HepG2 (cell line): ENCODE data around the gene GGNBP2. TPM values are rescaled to one million over a fixed set of nuclear protein-coding genes. Genes with fewer than 3 reads are reported as not detected.

Source experiments
- ARNT ChIP-seq: fragments of 450-650 bp; IDR thresholded peaks from 2 replicates; pipeline ENCODE4 v1.6.1; 2017
- ATF4 ChIP-seq, 2 experiments: fragments of 450-650 bp in 1 of 2; sonication (generic) in 1 of 2; formaldehyde crosslinking; IDR thresholded peaks; 2 replicates each; pipeline versions ENCODE4 v1.5.0 to v1.8.0; 2020 to 2022; ENCODE audit warnings: mild to moderate bottlenecking in 1 of 2, missing genetic modification reagents in 1 of 2
- CEBPZ ChIP-seq: IDR thresholded peaks from 2 replicates; pipeline ENCODE4 v1.6.1; 2012; ENCODE audit warnings: low read length, improper control_type of control experiment
- GMEB1 ChIP-seq: sonication (generic); formaldehyde crosslinking; IDR thresholded peaks from 2 replicates; pipeline ENCODE4 v1.5.1; 2020; ENCODE audit warnings: missing genetic modification reagents, mild to moderate bottlenecking, borderline replicate concordance
- KAT2B ChIP-seq: fragments of 150-350 bp; IDR thresholded peaks from 2 replicates; pipeline ENCODE4 v1.6.1; 2014; ENCODE audit warnings: low read depth, low read length, borderline replicate concordance
- KDM1A ChIP-seq: IDR thresholded peaks from 2 replicates; pipeline ENCODE4 v1.6.1; 2016; ENCODE audit warnings: missing compliant biosample characterization
- NRL ChIP-seq: sonication (generic); formaldehyde crosslinking; IDR thresholded peaks from 2 replicates; pipeline ENCODE4 v1.5.0; 2020; ENCODE audit warnings: missing genetic modification reagents, mild to moderate bottlenecking, moderate library complexity, borderline replicate concordance
- PHB2 ChIP-seq: fragments of 450-650 bp; IDR thresholded peaks from 2 replicates; pipeline ENCODE4 v1.6.1; 2018; ENCODE audit not compliant: partially characterized antibody
- SAFB2 ChIP-seq: sonication (generic); formaldehyde crosslinking; IDR thresholded peaks from 2 replicates; pipeline ENCODE4 v1.5.1; 2020; ENCODE audit warnings: missing genetic modification reagents, low read depth, mild to moderate bottlenecking, borderline replicate concordance
- SUZ12 ChIP-seq: fragments of 150-350 bp; IDR thresholded peaks from 2 replicates; pipeline ENCODE4 v1.6.1; 2014; ENCODE audit warnings: low read depth, low read length
- YY1 ChIP-seq: IDR thresholded peaks from 2 replicates; pipeline ENCODE4 v1.6.1; 2011; ENCODE audit warnings: low read length, low read depth, moderate library complexity, mild to moderate bottlenecking; ENCODE audit not compliant: insufficient read depth, insufficient replicate concordance
- ZNF160 ChIP-seq: sonication (generic); formaldehyde crosslinking; IDR thresholded peaks from 2 replicates; pipeline ENCODE4 v1.8.0; 2022; ENCODE audit warnings: mild to moderate bottlenecking, inconsistent platforms, missing genetic modification reagents
- ZNF234 ChIP-seq: sonication (generic); formaldehyde crosslinking; conservative IDR thresholded peaks from 2 replicates; pipeline ENCODE4 v1.5.1; 2020; ENCODE audit warnings: mild to moderate bottlenecking, missing genetic modification reagents
- ZNF558 ChIP-seq: sonication (generic); formaldehyde crosslinking; IDR thresholded peaks from 2 replicates; pipeline ENCODE4 v1.9.0; 2022; ENCODE audit warnings: mild to moderate bottlenecking, missing genetic modification reagents, borderline replicate concordance
- ZNF747 ChIP-seq: sonication (generic); formaldehyde crosslinking; IDR thresholded peaks from 2 replicates; pipeline ENCODE4 v1.8.1; 2023; ENCODE audit warnings: missing genetic modification reagents, mild to moderate bottlenecking, borderline replicate concordance
- polyA plus RNA-seq, 8 experiments: library from polyadenylated mRNA; depleted of rRNA in 3 of 8; stranded (reverse) in 7 of 8; unstranded in 1 of 8; fragments of >200 nt; fragmentation: Illumina TruSeq in 4 of 8; extraction: Trizol in 4 of 8; gene quantifications; 2 replicates each; pipeline versions ENCODE4 v1.2.1 to v1.2.3, GENCODE V29; 2011 to 2016; ENCODE audit warnings: low read depth in 4 of 8, missing spikeins in 1 of 8, mixed read lengths in 1 of 8; ENCODE audit not compliant: insufficient read depth in 1 of 8
- total RNA-seq, 5 experiments: library from RNA; depleted of rRNA; stranded (reverse); fragments of >200 nt; fragmentation: Illumina TruSeq; extraction: Trizol; gene quantifications; 2 replicates each; pipeline ENCODE4 v1.2.3, GENCODE V29; 2016; ENCODE audit warnings: low read depth in 1 of 5
- TF ChIP-seq, protein P1 (sequence below): sonication (generic); formaldehyde crosslinking; IDR thresholded peaks from 2 replicates; pipeline ENCODE4 v1.9.0; 2022; ENCODE audit warnings: missing genetic modification reagents, mild to moderate bottlenecking, borderline replicate concordance
- TF ChIP-seq, protein P2 (sequence below): sonication (generic); formaldehyde crosslinking; IDR thresholded peaks from 2 replicates; pipeline ENCODE4 v1.8.0; 2022; ENCODE audit warnings: mild to moderate bottlenecking, missing genetic modification reagents, moderate library complexity

GGNBP2 gene
- total and polyA plus RNA-seq, 2 of the 13 experiments (the other 11 are each of a cell fraction or from before 2014, with no cell fraction given), result 53.3 to 84.2 TPM

DNA sequence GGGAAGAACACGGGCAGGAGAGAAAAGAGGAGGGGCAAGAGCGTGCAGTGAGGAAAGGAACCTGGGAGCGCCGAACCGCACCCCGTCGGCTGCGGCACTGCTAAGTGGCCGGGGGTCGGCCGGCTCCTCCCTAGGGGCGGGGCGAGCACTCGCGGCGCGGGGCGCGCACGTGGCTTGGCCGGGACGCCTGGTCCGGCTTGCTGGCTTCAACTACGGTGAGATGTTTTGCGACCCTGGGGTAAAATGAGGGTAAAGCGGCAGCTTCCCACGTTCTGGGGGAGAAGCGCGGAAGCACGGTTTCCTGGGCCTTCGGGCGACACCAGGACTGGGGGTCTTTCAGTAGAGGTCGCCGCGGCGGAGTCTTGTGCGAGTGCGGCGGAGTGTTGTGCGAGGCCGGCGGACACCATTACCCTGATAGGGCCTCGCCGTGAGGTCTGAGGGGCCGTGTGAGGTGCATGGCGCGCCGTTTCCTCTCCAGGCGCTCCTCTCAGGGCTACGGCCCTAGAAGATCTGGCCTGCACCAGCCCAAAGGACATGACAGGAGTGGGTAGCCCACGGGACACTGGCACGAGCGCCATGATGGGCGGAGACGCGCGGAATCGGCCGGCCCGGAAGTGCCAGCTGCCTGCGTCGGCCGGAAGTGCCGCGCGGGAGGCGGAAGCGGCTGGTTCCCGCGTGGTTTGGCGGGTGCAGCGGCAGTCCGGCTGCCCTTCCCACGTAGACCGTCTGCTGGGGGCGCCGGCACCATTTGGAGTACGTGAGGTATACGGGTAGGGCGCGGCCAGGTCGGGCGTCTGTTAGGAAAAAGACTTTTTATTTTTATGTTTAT lies 9.7 kb upstream of the GGNBP2 start, which contains the start of the genes MYO19 and PIGW (continued):
- TF ChIP-seq SUZ12 (no peak), ZNF558 (no peak; the same call in 1 of the 2 replicates), ARNT (no peak), ZNF160 (CRISPR knock-in tag) (no peak; the same call in none of the 2 replicates), KDM1A (CRISPR knock-in tag) (no peak), KAT2B (no peak), GMEB1 (CRISPR knock-in tag) (peak; percentile 89), ZNF747 (CRISPR knock-in tag) (peak; percentile 37; the same call in 1 of the 2 replicates), PHB2 (no peak), ATF4 (CRISPR knock-in tag; IDR thresholded peaks at IDR 0.05) (no peak), YY1 (peak; percentile 93), NRL (no peak), CEBPZ (no peak), SAFB2 (CRISPR knock-in tag) (peak; percentile 78; the same call in 1 of the 2 replicates), ZNF234 (CRISPR knock-in tag) (no peak; the same call in 1 of the 2 replicates)
- TF ChIP-seq, protein P1, sequence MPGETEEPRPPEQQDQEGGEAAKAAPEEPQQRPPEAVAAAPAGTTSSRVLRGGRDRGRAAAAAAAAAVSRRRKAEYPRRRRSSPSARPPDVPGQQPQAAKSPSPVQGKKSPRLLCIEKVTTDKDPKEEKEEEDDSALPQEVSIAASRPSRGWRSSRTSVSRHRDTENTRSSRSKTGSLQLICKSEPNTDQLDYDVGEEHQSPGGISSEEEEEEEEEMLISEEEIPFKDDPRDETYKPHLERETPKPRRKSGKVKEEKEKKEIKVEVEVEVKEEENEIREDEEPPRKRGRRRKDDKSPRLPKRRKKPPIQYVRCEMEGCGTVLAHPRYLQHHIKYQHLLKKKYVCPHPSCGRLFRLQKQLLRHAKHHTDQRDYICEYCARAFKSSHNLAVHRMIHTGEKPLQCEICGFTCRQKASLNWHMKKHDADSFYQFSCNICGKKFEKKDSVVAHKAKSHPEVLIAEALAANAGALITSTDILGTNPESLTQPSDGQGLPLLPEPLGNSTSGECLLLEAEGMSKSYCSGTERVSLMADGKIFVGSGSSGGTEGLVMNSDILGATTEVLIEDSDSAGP (CRISPR knock-in tag), result peak; percentile 74; the same call in 1 of the 2 replicates
- TF ChIP-seq, protein P2, sequence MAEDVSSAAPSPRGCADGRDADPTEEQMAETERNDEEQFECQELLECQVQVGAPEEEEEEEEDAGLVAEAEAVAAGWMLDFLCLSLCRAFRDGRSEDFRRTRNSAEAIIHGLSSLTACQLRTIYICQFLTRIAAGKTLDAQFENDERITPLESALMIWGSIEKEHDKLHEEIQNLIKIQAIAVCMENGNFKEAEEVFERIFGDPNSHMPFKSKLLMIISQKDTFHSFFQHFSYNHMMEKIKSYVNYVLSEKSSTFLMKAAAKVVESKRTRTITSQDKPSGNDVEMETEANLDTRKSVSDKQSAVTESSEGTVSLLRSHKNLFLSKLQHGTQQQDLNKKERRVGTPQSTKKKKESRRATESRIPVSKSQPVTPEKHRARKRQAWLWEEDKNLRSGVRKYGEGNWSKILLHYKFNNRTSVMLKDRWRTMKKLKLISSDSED (CRISPR knock-in tag), result no peak
